Hindlimb muscle (tissue), 1 donor: ENCODE results near the gene ARF6. TPM values are rescaled to one million over a fixed set of nuclear protein-coding genes. Genes with fewer than 3 reads are reported as not detected.
A peak's percentile ranks its signal among the peaks of the same experiment; 100 is the strongest.
"Not testable (repeated sequence)": the region's sequence is repeated elsewhere in the genome, so short reads cannot be mapped to it uniquely, and the experiment has no call there.

Experiments used
- DNase-seq: peaks from one replicate; pipeline ENCODE4 v3.0.0-alpha.2; 2013
- polyA plus RNA-seq: library from polyadenylated mRNA; unstranded; fragments of 120-200 nt; gene quantifications from one replicate; pipeline ENCODE4 v1.2.1, GENCODE V29; 2013; ENCODE audit not compliant: insufficient read length

Gene ARF6
- polyA plus RNA-seq = 32.4 TPM

DNA sequence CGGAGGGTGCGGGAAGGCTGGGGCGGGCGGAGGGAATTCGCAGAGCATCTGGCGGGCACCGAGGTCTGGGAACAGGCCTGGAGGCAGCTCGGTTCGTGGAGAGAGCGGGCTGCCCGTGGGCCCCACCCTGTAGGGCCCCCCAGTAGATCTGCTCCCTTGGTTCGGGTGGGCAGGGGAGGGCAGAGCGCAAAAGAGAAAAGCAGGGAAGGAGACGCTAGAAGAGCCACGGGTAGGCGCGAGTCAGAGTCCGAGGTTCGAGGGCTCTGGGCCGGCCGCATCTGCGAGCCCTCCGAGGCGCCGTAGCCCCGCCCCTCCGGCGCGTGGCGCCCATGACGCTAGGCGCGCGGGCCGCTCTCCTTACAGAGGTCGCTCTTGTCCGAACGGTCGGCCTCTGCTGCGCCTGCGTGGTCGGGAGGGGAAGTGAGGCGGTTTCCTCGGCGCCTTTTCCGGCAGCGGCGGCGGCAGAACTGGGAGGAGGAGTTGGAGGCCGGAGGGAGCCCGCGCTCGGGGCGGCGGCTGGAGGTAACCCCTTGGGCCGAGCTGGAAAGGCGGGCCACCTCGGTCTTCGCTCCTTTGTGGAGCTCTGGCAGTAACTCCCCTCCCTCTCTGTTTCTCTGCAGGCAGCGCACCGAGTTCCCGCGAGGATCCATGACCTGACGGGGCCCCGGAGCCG lies at the start of gene ARF6:
Gene ARF6 (plus strand): TSS at position 447 of the 673 bp plus-strand sequence. CDS start 655 bp downstream, outside the sequence.
- DNase-seq = peak; percentile 99

- no peak for DNase-seq
Measured at GRCh38 chr14:49849213-49849847, 43.6 kb upstream of the ARF6 start.

- no peak for DNase-seq
Measured at GRCh38 chr14:49851813-49852212, 41.1 kb upstream of the ARF6 start.

DNA sequence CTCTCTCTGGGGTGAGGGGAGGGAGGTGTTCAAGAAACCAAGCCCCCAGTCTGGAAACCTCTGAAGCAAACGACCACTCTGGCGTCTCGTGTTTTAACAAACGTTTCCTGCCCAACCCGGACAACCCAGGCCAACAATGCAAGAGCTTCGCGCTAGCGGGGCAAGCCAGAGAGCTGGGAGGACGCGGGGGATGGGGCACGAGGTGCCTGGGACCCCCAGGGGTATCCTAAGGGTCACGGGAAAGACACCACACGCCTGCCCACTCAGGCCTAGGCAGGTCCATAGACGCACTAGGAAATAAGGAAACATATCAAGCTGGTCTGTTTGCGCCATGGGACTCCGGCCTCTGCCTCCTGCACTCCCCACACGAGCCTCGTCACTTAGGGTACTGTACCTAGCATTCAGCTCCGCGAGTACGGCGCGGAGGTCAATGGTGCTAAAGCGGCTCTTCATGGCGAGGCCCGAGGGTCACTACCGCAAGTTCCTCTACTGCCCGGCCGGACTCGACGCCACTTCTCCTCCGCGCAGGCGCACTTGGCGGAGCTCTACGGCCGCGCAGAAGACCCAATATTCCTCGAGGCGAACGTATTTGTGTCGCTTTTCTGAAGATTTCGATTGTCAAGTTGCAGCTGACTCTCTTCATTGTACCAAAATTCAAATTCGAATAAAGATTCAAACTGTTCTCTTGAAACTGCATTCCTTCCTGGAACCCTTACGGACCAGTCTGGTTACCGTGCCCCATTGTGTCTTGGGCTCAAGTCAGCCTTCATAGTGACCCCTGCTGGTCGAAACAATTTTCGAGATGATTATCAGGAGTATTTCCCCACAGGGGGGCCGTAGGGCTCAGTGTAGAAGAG lies 40.4 kb upstream of the ARF6 start, which contains the start of gene NEMF:
Gene NEMF (minus strand): TSS at position 488 of the 857 bp plus-strand sequence. CDS start 35 bp downstream, at position 453.
- peak; percentile 94 for DNase-seq

GRCh38 chr14:49853158-49853477 lies 39.8 kb upstream of the ARF6 start:
- DNase-seq = no peak

GRCh38 chr14:49853572-49854375 lies 39.1 kb upstream of the ARF6 start:
- DNase-seq = peak; percentile 54

DNA sequence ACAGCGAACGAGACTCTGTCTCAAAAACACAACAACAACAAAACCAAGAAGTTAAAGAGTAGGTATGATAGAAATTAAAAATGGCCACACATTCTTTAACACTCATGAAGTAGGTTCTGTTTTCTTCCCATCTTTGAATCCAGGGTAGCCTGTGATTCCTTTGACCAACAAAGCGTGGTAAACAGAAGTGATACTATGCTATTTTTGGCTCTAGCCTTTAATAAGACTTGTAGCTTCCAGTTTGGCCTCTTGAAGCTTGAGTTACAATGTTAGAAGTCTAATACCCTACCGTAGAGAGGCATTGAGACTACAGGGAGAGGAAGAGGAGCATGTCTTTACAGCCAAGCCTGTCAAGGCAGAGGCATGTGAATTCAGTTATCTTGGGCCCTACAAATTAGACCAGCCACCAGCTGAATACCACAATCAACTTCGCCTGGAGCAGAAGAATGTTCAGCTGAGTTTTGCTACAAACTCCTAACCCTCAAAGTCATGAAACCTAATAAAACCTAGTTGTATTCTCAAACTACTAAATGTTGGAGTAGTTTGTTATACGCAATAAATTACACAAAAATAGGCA lies 35.4 kb upstream of the ARF6 start:
- no peak for DNase-seq

DNA sequence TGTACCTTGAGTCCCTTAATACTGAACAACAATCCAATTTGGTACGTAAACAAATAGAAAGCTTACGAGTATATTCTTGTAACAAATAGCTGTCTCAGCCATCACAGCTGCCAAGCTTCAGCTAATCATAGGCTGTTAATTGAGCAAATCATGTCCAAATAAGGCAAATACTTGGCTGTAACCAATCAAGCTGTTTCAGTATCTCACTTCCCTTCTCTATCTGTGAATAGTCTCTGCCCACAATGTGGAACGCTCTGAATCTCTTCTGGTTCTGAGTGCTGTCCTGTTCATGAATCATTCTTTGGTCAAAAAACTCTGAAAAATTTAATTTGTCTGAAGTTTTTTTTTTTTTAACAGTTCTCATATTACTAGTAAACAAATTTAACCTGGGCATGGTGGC lies 34.5 kb upstream of the ARF6 start:
- no peak for DNase-seq

DNA sequence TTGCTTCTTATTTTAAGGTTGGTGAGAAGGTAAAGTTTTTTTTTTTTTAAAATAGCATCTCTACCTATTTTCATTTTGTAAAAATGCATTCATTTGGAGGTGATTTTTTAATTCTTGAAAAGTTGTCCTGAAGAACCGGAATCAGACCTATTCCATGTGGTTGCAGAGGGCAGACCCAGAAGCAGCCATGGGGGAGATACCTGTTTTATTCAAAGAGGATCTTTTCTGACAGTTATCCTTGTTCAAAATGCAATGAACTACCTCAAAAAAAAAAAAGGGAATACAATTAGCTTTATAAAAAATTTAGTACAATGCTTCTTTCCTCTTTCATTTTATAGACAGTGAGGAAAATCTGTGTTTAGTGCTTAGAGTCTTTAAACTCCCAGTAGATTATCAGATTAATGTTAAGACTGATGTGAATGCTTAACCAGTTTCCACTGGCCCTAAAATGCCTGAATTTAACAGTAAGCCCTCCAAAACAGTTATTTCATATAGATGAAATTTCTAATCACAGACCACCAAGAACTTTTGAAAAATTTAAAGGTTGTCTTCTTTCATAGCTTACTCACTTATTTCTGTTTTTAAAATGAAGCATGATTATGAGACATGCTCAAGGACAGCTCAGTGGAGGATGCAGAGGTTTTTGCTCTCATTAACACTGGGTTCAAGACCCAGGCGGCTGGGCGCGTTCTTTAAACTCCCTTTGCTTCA lies 31.7 kb upstream of the ARF6 start:
- DNase-seq = no peak

- DNase-seq = peak; percentile 82
Measured at GRCh38 chr14:49861699-49862088, 31.2 kb upstream of the ARF6 start.

- DNase-seq = peak; percentile 92
Measured at GRCh38 chr14:49862089-49862673, 30.7 kb upstream of the ARF6 start.

- DNase-seq = no peak
Measured at GRCh38 chr14:49863487-49864281, 29.2 kb upstream of the ARF6 start.

DNA sequence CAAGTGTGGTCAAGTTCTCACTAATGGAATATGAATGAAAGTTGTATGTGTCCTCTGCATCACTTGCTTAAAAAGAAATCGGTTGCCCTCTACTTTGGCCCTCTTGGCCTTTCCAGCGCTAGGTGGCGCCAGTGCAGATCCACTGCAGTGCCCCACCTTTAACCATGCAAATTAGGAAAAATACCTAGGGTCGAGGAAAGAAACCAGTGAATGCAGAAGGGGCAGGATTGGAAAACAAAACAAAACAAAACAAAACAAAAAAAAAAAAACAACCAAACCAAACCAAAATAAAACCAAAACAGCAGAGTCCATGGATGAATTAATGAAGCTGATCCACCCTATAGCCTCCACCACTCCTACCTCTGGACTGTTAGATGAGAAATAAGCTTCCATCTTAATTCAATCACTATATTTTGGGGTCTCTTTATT lies 27.4 kb upstream of the ARF6 start:
- peak; percentile 72 for DNase-seq

GRCh38 chr14:49867831-49868719 lies 24.8 kb upstream of the ARF6 start:
- DNase-seq = peak; percentile 90

DNA sequence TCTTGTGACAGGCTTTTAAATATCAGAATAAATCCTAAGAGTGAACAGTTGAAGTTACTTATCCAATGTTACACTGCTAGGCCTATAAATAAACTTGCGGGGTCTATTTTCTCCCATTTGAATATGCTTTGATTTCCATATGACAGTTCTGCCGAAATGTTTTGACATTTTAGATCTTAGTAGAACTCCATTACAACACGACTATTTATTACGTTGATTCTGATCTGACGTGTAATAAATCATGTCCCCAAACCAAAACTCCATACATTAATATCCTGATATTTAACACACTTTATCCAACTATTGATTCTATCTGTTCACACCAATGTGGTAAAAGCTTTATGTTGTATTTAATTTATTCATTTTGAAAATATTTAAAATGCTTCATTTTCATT lies 24.2 kb upstream of the ARF6 start:
- no peak for DNase-seq

- no peak for DNase-seq
Measured at GRCh38 chr14:49870908-49871307, 22.0 kb upstream of the ARF6 start.

DNA sequence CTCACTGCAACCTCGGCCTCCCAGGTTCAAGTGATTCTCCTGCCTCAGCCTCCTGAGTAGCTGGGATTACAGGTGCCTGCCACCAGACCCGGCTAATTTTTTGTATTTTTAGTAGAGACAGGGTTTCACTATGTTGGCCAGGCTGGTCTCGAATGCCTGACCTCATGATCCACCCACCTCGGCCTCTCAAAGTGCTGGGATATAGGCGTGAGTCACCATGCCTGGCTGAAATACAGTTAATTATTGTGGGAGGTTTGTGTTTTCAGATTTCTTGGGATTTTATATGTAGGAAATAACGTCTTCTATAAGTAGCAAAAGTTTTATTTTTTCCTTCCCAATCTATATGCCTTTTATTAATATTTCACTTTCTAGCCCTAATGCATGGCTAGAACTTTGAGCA lies 19.3 kb upstream of the ARF6 start:
- DNase-seq = not testable (repeated sequence)

DNA sequence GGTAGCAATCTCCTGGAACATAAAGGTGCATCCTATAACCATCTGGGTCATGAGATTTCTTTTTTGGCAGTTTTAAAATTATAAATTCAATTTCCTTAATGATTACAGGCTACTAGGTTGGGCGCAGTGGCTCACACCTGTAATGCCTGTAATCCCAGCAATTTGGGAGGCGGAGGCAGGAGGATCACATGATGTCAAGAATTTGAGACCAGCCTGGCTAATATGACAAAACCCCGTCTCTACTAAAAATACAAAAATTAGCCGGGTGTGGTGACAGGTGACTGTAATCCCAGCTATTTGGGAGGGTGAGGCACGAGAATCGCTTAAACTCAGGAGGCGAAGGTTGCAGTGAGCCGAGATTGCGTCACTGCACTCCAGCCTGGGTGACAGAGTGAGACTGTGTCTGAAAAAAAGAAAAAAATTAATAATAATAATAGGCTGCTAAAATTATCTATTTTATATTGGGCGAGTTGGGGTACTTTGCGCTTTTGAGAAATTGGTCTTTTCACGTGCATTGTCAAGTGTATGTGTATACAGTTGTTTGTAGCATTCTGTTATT lies 17.2 kb upstream of the ARF6 start:
- no peak for DNase-seq
